ENCODE data around the gene FAM114A1.

DNA sequence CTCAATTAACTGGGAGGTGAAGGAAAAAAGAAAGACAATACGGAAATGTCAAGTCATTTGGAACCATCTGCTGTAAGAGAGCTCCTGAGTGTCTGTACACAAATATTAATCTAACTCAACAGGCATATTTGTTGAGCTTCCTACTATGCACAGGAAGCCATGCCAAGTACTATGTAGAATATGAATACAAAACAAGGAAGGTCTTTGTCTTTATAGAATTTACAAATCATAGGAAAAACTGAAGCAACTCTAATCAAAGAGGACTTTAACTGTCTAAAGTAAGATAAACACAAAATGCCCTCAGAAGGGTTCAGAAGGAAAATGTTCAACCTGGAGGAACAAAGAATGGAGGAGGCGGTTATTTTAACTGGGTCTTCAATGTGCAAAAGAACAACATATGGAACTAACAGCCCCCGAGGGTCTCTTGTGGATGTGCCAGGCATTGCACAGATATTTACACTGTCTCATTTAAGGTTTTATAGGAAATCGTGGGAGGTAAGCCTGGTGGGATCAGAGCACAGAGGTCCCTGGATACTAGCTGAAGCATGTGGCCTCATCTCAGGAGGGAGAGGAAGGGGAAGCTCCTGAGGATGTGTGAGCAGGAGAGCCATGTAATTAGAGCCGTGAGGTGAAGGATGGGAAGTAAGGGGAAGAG, 5.8 kb downstream of the FAM114A1 start:
- TF ChIP-seq CTCF (IDR thresholded peaks at IDR 0.05) = no peak
- no peak for TF ChIP-seq POLR2A (IDR thresholded peaks at IDR 0.05)
